Measurements from ENCODE around the gene OR52I2.

- TF ChIP-seq MEF2A (IDR thresholded peaks at IDR 0.05; ENCODE audit: borderline replicate concordance, low read depth) (no peak), EP300 (IDR thresholded peaks at IDR 0.05; ENCODE audit: borderline replicate concordance in 1 of 2, low read depth in 1 of 2, low read length in 1 of 2) (no peak), TAF1 (IDR thresholded peaks at IDR 0.05; ENCODE audit: borderline replicate concordance, low read depth, low read length) (no peak), CTCF (IDR thresholded peaks at IDR 0.05) (no peak), NRF1 (IDR thresholded peaks at IDR 0.05; ENCODE audit: low read depth, low read length) (no peak), FOXJ3 (CRISPR knock-in tag; IDR thresholded peaks at IDR 0.05) (no peak), EZH2phosphoT487 (IDR thresholded peaks at IDR 0.05; ENCODE audit: borderline replicate concordance, low read depth) (no peak)
These were observed 34.4 kb downstream of the OR52I2 start for GRCh38 chr11:4615856-4616444.

All from SK-N-SH (cell line).